ENCODE measurements around the gene APOB. TPM values are rescaled to one million over a fixed set of nuclear protein-coding genes. Genes with fewer than 3 reads are reported as not detected.

APOB gene
- total and polyA plus RNA-seq, 9 donors, result 0.13 to 4.8 (median 1.3) TPM

DNA sequence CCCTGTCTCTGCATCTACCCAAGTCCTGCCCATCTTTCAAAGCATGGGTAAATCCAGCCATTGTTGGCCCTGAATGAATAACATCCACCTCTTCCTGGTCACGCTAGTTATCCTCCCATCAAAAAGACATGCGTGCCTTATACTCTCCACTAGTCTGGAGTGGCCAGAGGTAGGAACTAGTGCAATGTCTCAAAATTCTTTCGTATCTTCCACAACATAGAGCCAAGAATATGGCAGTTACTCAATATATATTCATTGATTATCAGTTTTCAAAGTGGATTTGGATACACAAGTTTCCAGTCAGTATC, 8.9 kb downstream of the APOB start:
- no peak overlapping the region for H3K27ac ChIP-seq
- no peak for TF ChIP-seq POLR2A (IDR thresholded peaks at IDR 0.05)
- TF ChIP-seq, protein P1, sequence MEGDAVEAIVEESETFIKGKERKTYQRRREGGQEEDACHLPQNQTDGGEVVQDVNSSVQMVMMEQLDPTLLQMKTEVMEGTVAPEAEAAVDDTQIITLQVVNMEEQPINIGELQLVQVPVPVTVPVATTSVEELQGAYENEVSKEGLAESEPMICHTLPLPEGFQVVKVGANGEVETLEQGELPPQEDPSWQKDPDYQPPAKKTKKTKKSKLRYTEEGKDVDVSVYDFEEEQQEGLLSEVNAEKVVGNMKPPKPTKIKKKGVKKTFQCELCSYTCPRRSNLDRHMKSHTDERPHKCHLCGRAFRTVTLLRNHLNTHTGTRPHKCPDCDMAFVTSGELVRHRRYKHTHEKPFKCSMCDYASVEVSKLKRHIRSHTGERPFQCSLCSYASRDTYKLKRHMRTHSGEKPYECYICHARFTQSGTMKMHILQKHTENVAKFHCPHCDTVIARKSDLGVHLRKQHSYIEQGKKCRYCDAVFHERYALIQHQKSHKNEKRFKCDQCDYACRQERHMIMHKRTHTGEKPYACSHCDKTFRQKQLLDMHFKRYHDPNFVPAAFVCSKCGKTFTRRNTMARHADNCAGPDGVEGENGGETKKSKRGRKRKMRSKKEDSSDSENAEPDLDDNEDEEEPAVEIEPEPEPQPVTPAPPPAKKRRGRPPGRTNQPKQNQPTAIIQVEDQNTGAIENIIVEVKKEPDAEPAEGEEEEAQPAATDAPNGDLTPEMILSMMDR (IDR thresholded peaks at IDR 0.05), result no peak
- TF ChIP-seq EP300 (IDR thresholded peaks at IDR 0.05), result no peak
- 91 to 96% (median 92%) methylated on average over 3 of the region's 3 CpGs for WGBS, 3 donors
- no peaks in the 10 kb centered on the region for H3K9me3 ChIP-seq
- no peaks in the 10 kb centered on the region for H3K36me3 ChIP-seq
- no peak overlapping the region for H3K4me3 ChIP-seq
- intact Hi-C loops (cut with DNase I), result no loop called here
- no peak for DNase-seq
- no peaks in the 10 kb centered on the region for H3K27me3 ChIP-seq
- peaks cover 2% of the 10 kb centered on the region for H3K4me1 ChIP-seq (ENCODE audit: insufficient read depth)

DNA sequence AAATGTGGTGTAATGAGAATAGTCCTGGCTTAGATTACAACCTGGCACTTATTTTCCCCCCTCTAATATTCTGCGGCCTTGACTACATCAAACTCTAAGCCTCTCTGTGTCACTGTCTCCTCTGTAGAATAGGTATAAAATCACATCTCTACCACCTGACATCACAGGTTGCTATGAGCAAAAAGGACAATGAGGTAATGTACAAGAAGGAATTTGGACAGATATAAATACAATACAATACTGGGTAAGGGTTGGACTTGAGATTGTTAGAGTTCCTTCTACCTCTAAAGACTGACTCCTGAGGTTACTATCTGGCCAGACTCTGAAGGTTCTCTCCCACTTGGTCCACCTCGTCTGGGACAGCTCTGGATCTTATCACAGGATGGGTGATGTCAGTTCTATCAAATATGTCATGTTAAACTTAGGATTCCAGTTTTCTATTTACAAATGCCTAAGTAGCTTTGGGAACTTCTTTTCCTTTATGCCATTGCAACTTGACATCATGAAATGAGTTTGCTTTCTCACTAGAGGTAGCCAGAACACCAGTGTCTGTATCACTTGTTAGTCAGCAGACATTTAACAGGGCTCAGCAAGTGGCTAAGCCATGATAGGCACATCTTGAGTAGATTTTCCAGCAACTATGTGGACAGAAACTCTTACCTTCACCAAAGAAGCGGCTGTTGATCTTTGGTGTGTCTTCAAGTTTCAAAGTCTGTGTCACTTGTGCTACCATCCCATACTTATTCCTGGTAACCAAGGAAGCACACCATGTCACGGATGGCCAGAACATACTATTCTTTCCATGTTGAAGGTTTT, 9.5 kb downstream of the APOB start:
- Histone ChIP-seq H3K4me3 (no peak overlapping the region), H3K27ac (no peak overlapping the region), H3K27me3 (no peaks in the 10 kb centered on the region), H3K36me3 (no peaks in the 10 kb centered on the region), H3K9me3 (no peaks in the 10 kb centered on the region), H3K4me1 (ENCODE audit: insufficient read depth) (peaks cover 2% of the 10 kb centered on the region)
- 81 to 87% (median 83%) methylated on average over 4 of the region's 4 CpGs for WGBS, 3 donors
- DNase-seq, result no peak
- intact Hi-C loops (cut with DNase I), result no loop called here
- TF ChIP-seq POLR2A (IDR thresholded peaks at IDR 0.05), result no peak
- TF ChIP-seq EP300 (IDR thresholded peaks at IDR 0.05), result no peak
- TF ChIP-seq, protein P1 (IDR thresholded peaks at IDR 0.05), result no peak

DNA sequence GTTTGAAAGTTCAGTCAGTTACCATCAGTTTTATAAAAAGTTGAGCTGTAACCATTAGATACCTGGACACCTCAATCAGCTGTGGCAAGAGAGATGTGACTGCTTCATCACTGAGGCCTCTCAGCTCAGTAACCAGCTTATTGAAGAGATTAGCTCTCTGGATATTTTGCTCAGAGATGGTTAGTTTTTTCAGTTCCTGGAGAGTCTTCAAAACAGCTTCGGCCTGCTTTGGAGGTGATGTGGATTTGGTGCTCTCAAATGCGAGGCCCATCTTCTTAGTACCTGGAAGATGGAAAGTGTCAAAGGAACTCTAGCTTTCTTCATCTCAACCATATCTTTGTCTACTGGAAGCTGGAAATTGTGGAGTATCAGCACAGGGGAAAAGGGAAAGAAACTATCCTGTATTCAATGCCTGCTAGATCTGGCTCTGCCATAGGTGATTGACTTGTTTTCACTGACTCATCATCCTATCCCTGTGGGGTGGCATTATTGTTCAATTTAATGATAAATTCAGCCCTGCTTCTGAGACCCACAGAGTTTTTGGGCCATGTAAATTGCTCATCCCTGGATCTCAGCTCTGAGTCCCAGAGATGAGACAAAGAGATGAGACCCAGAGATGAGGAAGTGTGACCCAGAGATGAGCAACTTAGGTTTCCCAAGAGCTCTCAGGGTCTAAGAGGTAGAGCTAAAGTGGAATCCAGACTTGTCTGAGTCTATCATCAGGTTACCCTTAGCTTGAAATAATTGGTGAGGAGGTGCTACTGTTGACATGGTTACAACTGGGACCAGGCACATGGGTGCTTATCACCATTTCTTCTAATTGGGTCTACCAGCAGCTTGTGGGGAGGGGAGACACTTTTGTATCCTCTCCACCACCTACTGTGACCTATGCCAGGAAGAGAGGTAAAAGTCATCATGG, 10.4 kb downstream of the APOB start:
- Histone ChIP-seq H3K4me1 (ENCODE audit: insufficient read depth) (peaks cover 2% of the 10 kb centered on the region), H3K9me3 (no peaks in the 10 kb centered on the region), H3K4me3 (no peak overlapping the region), H3K27me3 (no peaks in the 10 kb centered on the region), H3K36me3 (no peaks in the 10 kb centered on the region), H3K27ac (no peak overlapping the region)
- TF ChIP-seq EP300 (IDR thresholded peaks at IDR 0.05) (no peak), POLR2A (IDR thresholded peaks at IDR 0.05) (no peak)
- TF ChIP-seq, protein P1 (IDR thresholded peaks at IDR 0.05), result no peak
- intact Hi-C loops (cut with DNase I), result no loop called here
- 92 to 95% (median 95%) methylated on average over 2 of the region's 2 CpGs for WGBS, 3 donors
- no peak for DNase-seq

DNA sequence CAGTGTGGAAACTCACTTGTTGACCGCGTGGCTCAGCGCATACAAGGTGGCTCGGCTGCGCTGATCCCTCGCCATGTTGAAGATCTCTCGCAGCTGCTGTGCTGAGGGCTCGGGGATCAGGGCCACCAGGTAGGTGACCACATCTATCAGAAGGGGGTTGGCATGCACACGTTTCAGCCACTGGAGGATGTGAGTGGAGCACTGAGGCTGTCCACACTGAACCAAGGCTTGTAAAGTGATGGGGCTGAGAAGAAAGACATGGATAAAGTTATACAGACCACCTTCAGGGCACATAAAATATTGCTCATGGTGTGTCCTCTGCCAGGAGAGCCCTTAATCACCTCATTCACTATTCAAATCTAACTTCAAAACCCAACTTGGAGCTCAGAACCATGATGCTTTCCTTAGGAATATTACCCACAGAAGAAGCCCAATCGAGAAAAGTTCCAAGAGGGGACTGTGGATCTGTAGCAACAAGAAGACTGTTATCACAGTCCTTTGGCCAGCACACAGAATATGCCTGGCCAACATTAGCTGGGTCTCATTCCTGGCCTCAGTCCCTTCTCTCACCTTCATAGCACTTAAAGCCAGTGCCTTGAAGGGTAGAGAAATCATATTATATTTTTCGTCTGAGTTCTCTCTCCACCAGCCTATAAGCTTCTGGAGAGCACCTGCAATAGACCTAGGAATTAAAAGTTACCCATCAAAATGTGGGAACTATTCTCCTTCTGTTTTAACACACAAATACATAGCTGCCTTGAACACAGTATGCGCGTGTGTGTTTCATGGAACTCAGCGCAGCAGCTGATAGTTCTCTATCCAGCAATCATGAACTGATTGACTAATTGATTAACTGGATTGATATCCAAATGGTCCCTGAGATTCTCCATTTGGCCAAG, 11.3 kb downstream of the APOB start:
- Histone ChIP-seq H3K27ac (no peak overlapping the region), H3K36me3 (no peaks in the 10 kb centered on the region), H3K9me3 (no peaks in the 10 kb centered on the region), H3K4me3 (no peak overlapping the region), H3K4me1 (ENCODE audit: insufficient read depth) (no peaks in the 10 kb centered on the region), H3K27me3 (no peaks in the 10 kb centered on the region)
- 86 to 88% (median 87%) methylated on average over 14 of the region's 14 CpGs for WGBS, 3 donors
- intact Hi-C loops (cut with DNase I), result no loop called here
- DNase-seq, result no peak
- TF ChIP-seq, protein P1 (IDR thresholded peaks at IDR 0.05), result no peak
- TF ChIP-seq POLR2A (IDR thresholded peaks at IDR 0.05) (no peak), EP300 (IDR thresholded peaks at IDR 0.05) (no peak)
